ENCODE measurements around the gene ZNRF2. TPM values are rescaled to one million over a fixed set of nuclear protein-coding genes. Genes with fewer than 3 reads are reported as not detected.

The ZNRF2 gene
- total and polyA plus RNA-seq, 2 donors (not counting 3 experiments of a cell fraction or from before 2014, with no cell fraction given) = 1.4 to 5.9 TPM

- Histone ChIP-seq H3K4me3 (replicated peaks in 1 of 3; ENCODE audit: insufficient read depth in 1 of 3, low read depth in 1 of 3, low read length in 3 of 3) (no peak overlapping the region), H3K9ac (replicated peaks; ENCODE audit: extremely low read depth, insufficient read depth, low read length) (no peak overlapping the region), H3K27me3 (ENCODE audit: control insufficient read depth in 2 of 2, insufficient read depth in 2 of 2, low read length in 2 of 2) (no peaks in the 10 kb centered on the region), H3K4me2 (ENCODE audit: insufficient read depth, low read length) (no peak overlapping the region), H3K36me3 (ENCODE audit: control insufficient read depth in 2 of 2, extremely low read depth in 1 of 2, insufficient read depth in 2 of 2, low read length in 2 of 2) (no peaks in the 10 kb centered on the region), H4K20me1 (replicated peaks; ENCODE audit: control insufficient read depth, extremely low read depth, insufficient read depth, low read length) (no peaks in the 10 kb centered on the region), H3K9me3 (replicated peaks; ENCODE audit: control insufficient read depth, insufficient read depth, low read length) (no peaks in the 10 kb centered on the region), H3K9me1 (replicated peaks; ENCODE audit: control insufficient read depth, extremely low read depth, insufficient read depth, low read length) (no peaks in the 10 kb centered on the region), H3K4me1 (ENCODE audit: control insufficient read depth, extremely low read depth, insufficient read depth, low read length) (peaks cover 3% of the 10 kb centered on the region), H3K79me2 (ENCODE audit: control insufficient read depth, insufficient read depth, low read length) (no peaks in the 10 kb centered on the region), H2AFZ (ENCODE audit: low read depth, low read length) (no peak overlapping the region), H3K27ac (ENCODE audit: insufficient read depth, low read depth, low read length) (no peak overlapping the region)
- dilution Hi-C loops (cut with MboI; ENCODE audit: extremely low pct_ligation_motif_present, low sequenced_read_pairs) (no loop called here), intact Hi-C loops (cut with micrococcal nuclease) (no loop called here)
- FAIRE-seq (no peak), DNase-seq (ENCODE audit: low read depth, low spot score) (no peak)
- ChIA-PET CTCF (no interaction called here), POLR2A (no interaction called here)
- no peak for TF ChIP-seq MAX (IDR thresholded peaks at IDR 0.05; ENCODE audit: insufficient read depth, insufficient read length)
- TF ChIP-seq GATA2 (IDR thresholded peaks at IDR 0.05; ENCODE audit: insufficient read depth, insufficient read length, low read depth, low read length) = no peak
- TF ChIP-seq POLR2AphosphoS5 (IDR thresholded peaks at IDR 0.05; ENCODE audit: insufficient read depth, low read depth, low read length) = no peak
- no peak for TF ChIP-seq JUN (IDR thresholded peaks at IDR 0.05; ENCODE audit: borderline replicate concordance, insufficient read depth, insufficient read length, low read depth)
- TF ChIP-seq MYC (IDR thresholded peaks at IDR 0.05; ENCODE audit: low read depth, low read length) = no peak
- TF ChIP-seq POLR2A (IDR thresholded peaks at IDR 0.05; ENCODE audit: low read depth, low read length) = no peak
- no peak for TF ChIP-seq FOS (IDR thresholded peaks at IDR 0.05; ENCODE audit: borderline replicate concordance, insufficient read depth, low read length)
- TF ChIP-seq EZH2 (IDR thresholded peaks at IDR 0.05; ENCODE audit: borderline replicate concordance, low read depth, low read length, severe bottlenecking) = no peak
- no peak for TF ChIP-seq CTCF (IDR thresholded peaks at IDR 0.05; ENCODE audit: extremely low read depth in 1 of 2, insufficient read depth in 1 of 2, low read depth in 1 of 2, low read length in 2 of 2)
- no TSS peak for BruUV-seq (replicated peaks)
These were observed 83.2 kb downstream of the ZNRF2 start for GRCh38 chr7:30367561-30367960.

All from endothelial cell of umbilical vein (primary cell).